Pons (tissue), 1 donor: ENCODE results near the gene MFSD12.
"Not testable (repeated sequence)": the region's sequence is repeated elsewhere in the genome, so short reads cannot be mapped to it uniquely, and the experiment has no call there.

Experiments used
- DNase-seq: peaks from one replicate; pipeline ENCODE4 v3.0.0-alpha.2; 2016; ENCODE audit warnings: low spot score

MFSD12 gene

DNA sequence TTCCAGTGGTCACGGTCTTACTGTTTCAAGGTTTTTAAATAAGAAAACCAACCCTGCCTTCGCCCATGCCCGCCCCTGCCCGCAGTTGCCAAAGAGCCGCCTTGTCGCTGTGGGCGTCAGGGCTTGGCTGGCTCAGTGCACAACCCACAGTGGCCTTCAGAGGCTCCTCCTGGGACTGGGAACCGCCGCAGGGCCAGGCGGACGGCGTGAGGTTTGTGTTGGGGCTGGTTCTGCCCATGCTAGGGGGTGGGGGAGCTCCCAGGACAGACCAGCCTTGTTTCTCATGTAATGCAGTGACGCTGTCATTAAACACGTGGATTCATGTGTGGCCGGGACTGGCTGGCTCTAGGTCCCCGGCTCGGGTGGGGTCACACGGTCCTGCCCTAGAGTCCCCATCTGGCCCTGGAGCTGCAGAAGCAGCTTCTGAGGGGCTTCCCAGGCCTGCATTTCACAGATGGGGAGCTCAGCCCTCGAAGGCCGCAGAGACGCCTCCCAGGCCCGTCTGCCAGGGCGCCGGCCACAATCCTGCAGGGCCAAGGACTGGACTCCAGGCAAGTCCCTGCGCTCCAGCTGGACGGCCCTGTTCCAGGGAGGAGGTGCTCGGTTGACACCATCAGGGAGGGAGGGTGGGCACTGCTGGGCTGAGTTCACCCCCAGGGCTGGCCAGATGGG is 20.8 kb downstream of the MFSD12 start:
- peak; percentile 86 for DNase-seq

DNA sequence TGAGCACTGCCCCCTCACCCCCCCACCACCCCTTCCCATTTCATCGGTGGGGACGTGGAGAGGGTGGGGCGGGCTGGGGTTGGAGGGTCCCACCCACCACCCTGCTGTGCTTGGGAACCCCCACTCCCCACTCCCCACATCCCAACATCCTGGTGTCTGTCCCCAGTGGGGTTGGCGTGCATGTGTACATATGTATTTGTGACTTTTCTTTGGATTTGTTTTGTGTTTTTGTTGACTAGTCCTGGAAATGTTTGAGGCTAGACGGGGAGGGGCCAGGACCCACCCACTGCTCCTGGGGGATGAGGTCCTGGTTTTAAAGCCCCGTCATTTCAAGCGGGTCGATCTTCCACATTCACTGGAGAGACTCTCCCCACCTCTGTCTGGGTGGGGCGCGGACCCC is 21.4 kb downstream of the MFSD12 start:
- no peak for DNase-seq

DNA sequence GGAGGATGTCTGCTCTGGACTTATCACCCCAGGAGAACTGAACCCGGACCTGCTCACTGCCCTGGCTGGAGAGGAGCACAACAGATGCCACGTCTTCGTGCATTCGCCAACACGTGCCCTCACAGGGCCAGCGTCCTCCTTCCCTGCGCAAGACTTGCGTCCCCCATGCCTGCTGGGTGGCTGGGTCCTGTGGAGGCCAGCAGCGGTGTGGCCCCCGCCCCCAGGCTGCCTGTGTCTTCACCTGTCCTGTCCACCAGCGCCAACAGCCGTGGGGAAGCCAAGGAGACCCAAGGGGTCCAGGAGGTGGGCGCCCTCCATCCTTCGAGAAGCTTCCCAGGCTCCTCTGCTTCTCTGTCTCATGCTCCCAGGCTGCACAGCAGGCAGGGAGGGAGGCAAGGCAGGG is 21.8 kb downstream of the MFSD12 start:
- no peak for DNase-seq

DNA sequence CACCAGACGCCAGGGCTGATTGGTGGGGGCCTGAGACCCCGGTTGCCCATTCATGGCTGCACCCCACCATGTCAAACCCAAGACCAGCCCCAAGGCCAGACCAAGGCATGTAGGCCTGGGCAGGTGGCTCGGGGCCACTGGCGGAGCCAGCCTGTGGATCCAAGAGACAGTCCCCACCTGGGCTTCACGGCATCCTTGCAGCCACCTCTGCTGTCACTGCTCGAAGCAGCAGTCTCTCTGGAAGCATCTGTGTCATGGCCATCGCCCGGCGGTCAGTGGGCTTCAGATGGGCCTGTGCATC is 22.2 kb downstream of the MFSD12 start:
- no peak for DNase-seq

DNA sequence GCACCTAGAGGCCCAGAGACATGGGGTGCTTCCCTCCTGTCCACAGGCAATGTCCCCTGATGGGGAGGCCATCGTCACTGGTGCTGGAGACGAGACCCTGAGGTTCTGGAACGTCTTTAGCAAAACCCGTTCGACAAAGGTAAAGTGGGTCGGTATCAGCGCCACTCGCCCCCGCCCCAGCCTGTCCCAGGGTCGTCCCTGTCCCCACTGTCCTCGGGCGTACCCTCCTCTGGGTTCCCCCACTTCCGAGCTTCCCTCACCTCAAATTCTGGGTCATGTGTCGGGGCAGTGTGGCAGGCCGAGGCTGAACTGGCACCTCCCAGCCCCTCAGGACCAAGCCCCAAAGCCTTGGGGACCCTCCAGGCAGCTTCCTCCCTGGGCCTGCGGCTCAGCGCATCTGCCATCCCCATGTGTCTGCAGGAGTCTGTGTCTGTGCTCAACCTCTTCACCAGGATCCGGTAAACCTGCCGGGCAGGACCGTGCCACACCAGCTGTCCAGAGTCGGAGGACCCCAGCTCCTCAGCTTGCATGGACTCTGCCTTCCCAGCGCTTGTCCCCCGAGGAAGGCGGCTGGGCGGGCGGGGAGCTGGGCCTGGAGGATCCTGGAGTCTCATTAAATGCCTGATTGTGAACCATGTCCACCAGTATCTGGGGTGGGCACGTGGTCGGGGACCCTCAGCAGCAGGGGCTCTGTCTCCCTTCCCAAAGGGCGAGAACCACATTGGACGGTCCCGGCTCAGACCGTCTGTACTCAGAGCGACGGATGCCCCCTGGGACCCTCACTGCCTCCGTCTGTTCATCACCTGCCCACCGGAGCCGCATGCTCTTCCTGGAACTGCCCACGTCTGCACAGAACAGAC is 22.8 kb downstream of the MFSD12 start:
- no peak for DNase-seq

DNA sequence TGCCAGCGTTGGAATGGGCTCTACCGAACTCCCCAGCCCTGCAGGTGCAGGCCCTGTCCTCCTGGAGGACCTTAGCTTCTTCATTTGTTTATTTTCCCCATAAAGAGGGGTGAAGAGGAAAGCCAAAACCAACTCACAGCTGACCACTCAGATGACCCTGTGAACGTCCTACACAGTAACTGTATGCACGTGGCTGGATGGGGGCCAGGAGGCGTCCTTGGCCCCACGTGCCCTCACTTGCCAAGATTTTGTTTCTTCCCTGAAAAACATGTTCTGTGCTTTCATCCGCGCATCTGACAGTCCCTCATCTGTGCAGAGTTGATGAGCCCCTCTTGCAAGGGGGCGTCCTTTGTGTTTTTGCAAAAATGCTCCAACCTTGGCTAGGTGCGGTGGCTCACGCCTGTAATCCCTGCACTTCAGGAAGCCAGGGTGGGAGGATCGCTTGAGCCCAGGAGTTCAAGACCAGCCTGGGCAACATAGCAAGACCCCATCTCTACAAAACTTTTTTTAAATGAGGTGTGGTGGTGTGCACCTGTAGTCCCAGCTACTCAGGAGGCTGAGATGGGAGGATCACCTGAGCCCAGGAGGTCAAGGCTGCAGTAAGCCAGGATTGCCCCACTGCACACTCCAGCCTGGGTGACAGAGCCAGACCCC is 23.7 kb downstream of the MFSD12 start:
- no peak for DNase-seq

DNA sequence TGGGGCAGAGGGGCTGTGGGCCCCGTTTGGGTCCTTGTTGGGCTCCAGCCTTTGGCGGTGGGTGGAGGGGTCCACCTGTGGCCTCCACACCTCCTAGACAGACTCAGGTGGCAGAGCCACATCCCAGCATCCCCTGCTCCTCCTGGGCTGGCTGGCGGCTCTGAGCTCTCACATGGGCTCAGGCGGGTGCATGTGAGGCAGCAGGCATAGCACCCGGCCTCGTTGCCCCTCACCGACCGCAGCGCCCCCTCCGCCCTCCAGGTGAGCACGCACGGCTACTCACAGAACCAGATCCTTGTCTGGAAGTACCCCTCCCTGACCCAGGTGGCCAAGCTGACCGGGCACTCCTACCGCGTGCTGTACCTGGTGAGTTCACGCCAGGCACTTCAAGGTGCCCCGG is 24.4 kb downstream of the MFSD12 start:
- DNase-seq: no peak

DNA sequence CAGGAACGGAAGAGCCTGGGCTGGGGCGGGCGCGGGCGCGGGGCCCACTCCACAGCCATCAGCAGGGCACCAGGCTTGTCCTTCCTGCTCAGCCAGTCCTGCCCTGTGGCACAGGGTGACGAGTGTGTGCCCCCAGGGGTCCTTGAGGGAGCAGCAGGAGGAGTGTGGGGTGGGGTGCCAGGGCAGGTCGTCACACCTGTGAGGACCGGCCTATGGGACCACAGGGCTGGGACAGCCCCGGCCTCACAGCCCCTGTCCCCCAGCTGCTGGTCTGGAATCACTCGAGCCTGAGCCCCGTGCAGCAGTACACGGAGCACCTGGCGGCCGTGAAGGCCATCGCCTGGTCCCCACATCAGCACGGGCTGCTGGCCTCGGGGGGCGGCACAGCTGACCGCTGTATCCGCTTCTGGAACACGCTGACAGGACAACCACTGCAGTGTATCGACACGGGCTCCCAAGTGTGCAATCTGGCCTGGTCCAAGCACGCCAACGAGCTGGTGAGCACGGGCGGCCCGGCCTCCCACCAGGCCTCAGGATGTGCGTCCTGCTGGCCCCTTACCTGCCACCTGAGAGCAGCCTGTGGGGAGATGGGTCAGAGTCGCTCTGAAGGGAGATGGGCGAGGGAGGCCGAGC is 25.1 kb downstream of the MFSD12 start:
- DNase-seq: no peak

DNA sequence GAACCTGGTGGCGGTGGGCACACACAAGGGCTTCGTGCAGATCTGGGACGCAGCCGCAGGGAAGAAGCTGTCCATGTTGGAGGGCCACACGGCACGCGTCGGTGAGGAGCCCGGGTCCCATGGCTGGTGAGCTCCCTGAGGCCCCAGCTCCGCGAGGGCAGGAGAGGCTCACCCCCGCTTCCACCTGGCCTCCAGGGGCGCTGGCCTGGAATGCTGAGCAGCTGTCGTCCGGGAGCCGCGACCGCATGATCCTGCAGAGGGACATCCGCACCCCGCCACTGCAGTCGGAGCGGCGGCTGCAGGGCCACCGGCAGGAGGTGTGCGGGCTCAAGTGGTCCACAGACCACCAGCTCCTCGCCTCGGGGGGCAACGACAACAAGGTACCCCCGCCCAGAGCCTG is 25.7 kb downstream of the MFSD12 start:
- DNase-seq: no peak

DNA sequence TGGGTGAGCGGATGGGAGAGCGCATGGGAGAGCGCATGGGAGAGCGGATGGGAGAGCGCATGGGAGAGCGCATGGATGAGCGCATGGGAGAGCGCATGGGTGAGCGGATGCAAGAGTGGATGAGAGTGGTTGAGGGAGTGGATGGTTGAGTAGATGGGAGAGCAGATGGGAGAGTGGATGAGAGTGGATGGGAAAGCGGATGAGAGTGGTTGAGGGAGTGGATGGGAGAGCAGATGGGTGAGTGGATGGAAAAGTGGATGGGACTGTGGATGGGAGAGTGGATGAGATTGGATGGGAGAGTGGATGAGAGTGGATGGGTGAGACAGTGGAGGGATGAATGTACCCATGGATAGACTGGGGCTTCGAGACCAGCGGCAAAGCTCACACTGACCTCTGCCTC is 27.0 kb downstream of the MFSD12 start:
- DNase-seq: no peak

DNA sequence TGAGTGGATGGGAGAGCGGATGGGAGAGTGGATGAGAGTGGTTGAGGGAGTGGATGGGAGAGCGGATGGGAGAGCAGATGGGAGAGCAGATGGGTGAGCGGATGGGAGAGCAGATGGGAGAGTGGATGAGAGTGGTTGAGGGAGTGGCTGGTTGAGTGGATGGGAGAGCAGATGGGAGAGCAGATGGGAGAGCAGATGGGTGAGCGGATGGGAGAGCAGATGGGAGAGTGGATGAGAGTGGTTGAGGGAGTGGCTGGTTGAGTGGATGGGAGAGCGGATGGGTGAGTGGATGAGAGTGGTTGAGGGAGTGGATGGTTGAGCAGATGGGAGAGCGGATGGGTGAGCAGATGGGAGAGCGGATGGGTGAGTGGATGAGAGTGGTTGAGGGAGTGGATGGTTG is 28.1 kb downstream of the MFSD12 start:
- DNase-seq: not testable (repeated sequence)

DNA sequence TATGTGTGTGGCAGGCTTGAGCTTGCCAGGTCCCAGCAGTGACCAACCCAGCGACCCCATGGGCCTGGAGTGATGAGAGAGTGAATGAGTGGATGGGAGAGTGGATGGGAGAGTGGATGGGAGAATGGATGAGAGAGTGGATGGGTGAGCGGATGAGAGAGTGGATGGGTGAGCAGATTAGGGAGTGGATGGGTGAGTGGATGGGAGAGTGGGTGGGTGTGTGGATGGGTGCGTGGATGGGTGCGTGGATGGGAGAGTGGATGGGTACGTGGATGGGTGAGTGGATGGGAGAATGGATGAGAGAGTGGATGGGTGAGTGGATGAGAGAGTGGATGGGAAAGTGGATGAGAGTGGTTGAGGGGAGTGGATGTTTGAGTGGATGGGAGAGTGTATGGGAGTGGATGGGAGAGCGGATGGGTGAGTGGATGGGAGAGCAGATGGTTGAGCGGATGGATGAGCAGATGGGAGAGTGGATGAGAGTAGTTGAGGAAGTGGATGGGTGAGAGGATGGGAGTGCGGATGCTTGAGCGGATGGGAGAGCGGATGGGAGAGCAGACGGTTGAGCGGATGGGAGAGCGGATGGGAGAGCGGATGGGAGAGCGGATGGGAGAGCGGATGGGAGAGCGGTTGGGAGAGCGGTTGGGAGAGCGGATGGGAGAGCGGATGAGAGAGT is 28.7 kb downstream of the MFSD12 start:
- DNase-seq: no peak

DNA sequence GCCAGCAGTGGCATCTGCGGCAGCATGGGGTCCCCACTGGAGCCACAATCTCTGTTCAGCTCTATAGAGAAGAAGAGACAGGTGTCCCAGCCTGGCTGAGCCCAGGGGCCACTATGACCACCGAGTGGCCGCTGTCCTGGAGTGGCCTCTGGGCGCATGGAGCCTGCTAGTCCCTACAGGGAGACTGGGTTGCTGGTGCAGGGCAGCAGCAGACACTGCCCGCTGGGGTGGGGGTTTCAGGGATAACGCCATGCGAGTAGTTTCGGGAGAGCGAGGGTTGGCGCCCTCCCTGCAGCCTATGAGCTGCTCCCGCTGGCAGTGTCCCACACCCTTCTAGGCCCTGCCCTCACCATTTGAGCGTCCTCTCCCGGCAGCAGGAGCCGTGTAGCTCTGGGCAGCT is 29.3 kb downstream of the MFSD12 start:
- DNase-seq: no peak

DNA sequence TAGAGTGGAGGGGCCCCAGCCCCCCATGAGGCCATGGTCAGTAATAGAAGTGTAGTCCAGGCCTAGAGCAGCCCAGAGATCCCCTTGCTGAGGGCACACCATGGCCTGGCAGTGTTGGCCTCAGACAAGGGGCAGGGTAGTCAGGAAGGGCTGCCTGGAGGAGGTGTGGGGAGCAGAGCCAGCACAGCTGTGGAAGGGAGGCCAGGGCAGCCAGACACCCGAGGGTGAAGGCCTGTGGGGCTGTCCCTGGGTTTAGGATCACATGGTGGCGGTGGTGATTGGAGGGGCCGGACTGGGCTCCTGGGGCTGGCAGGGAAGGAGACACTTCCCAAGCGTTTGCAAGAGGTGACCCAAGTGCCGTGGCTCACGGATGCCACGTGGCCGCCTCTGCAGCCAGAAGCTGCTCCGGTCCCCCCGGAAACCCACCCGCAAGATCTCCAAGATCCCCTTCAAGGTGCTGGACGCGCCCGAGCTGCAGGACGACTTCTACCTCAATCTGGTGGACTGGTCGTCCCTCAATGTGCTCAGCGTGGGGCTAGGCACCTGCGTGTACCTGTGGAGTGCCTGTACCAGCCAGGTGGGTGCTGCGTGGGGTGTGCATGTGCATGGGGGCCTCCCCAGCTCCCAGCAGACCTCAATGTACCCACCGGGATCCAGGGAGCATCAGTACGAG is 30.0 kb downstream of the MFSD12 start:
- no peak for DNase-seq

DNA sequence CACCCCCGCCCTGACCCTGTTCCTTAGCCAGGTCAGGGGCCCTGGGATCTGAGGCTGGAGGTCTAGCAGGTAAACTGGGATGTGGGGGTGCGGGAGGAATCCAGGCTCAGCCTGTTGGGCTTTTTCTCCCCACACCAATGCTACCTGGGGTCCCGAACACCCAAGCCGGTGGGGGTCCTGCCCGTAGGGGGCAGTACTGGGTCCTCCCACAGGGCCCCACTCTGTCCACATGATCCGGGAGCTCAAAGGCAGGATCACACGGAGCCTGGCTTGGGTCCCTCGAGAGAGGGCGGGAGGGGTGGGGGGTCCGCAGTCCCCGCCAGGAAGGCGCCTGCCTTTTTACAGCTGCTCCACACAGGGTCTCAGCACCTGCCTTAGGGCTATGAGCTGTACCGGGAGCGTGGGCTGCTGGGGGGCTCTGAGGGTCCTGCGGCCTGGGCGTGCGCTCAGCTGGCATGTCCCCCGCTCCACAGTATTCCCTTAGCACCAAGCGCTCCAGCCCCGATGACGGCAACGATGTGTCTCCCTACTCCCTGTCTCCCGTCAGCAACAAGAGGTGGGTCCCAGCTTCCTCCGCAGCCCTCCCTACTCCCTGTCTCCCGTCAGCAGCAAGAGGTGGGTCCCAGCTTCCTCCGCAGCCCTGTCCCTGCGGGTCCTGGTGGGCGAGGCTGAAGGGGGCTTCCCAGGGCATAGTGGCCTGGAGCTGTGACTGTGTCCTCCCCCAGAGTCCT is 30.7 kb downstream of the MFSD12 start:
- DNase-seq: no peak

DNA sequence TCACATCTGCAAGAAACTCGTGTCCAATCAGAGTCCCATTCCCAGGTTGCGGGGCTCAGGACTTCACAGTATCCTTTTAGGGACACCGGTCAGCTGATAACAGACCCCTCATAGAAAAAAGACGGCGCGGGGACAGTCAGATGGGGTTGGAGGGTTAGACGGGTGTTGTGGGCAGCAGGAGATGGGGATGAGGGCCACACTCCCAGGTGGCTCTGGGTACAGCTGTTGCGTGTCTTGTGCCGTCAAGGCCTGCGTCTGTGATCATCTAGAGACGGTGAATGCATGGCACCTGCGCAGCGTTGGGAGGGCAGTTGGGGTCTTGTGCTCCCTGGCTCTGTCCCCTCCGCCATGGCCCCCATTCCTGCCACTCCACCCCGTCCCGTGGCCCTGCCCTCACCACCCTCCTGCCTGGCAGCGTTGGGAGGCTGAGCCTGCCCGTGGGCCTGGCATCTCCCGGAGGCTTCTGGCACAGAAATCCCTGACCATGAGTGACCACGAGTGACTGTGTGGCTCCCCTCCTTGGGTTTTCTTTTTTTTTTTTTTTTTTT is 32.4 kb downstream of the MFSD12 start:
- no peak for DNase-seq

DNA sequence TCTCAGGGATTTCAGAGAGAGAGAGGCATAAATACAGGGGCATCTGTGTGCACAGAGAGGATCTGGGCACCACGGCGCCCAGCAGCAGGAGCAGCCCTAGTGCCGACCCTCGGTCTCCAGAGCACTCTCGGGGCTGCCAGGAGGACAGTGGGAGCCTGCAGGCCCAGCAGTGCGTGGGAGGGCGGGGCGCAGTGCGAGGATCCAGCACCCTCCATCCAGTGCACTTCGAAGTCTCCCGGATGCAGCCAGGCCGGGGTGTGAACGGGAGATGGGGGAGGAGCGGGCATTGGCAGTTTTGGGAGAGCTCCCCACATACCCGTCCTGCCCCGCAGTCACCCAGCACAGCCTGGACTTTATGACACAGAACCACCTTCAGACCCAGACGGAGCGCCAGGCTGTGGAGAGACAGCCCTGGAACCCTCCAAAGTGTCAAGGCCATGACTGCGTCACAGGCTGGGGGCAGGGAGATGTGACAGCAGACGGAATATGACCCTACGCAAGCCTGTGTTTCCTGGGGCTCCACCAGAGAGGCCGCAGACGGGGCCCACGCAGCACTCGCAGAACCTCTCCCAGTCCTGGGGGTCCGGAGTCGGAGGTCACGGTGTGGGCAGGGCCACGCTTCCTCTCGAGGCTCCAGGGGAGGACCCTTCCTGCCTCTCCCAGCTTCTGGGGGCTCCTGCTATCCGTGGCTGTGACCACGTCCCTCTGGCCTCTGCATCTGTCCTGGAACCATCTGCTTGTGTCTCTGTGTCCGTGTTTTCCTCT is 33.1 kb downstream of the MFSD12 start:
- no peak for DNase-seq

DNA sequence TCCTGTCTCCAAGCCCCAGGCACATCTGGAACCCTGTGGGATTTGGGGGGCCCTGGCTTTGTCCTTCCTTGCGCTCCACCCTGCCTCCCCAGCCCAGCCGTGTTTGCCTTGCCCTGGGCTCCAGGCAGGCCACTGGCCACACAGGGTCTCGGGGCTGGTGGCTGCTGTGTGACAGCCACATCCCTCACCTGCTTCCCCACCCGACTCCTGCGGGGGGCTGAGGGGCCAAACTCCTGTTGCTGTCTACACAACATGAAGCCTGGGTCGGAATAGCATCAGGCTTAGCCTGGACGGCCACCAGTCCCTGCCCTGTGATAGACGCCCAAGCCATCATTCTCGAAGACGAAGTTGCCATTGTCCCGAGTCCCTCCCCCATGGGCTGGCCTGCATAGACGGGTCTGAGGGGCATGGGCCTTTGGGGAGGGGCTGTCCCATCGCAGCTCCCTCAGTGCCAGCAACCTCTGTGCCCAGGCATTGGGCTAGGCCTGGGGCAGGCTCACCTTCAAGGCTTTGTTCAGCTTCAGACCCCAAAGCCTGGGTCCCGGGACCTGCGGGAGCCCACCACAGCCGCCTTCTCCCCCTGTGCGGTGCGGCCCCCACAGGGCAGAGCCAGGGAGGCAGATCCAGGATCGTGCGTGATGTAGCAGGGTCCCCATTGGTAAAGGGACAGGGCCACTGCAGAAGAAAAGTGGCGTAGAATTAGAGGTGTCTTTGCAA is 33.9 kb downstream of the MFSD12 start:
- no peak for DNase-seq
